ENCODE results near the gene ALDH1B1. TPM values are rescaled to one million over a fixed set of nuclear protein-coding genes. Genes with fewer than 3 reads are reported as not detected.

Gene ALDH1B1
- total RNA-seq, 4 donors from 2014 or later, result 8.0 to 15.4 (median 11.0) TPM

GRCh38 chr9:38413283-38413682, 20.8 kb downstream of the ALDH1B1 start:
- TF ChIP-seq CTCF (IDR thresholded peaks at IDR 0.05; ENCODE audit: low read depth), result no peak

GRCh38 chr9:38414040-38414723, 21.7 kb downstream of the ALDH1B1 start:
- TF ChIP-seq CTCF (IDR thresholded peaks at IDR 0.05; ENCODE audit: low read depth), result no peak

GRCh38 chr9:38415856-38416255, 23.4 kb downstream of the ALDH1B1 start:
- TF ChIP-seq CTCF (IDR thresholded peaks at IDR 0.05; ENCODE audit: low read depth), result no peak

GRCh38 chr9:38416461-38416860, 24.0 kb downstream of the ALDH1B1 start:
- TF ChIP-seq CTCF (IDR thresholded peaks at IDR 0.05; ENCODE audit: low read depth), result no peak

- no peak for TF ChIP-seq CTCF (IDR thresholded peaks at IDR 0.05; ENCODE audit: low read depth)
Measured at GRCh38 chr9:38417003-38417945, 24.8 kb downstream of the ALDH1B1 start.

- TF ChIP-seq CTCF (IDR thresholded peaks at IDR 0.05; ENCODE audit: low read depth), result no peak
Measured at GRCh38 chr9:38418366-38418765, 25.9 kb downstream of the ALDH1B1 start.

- no peak for TF ChIP-seq CTCF (IDR thresholded peaks at IDR 0.05; ENCODE audit: low read depth)
Measured at GRCh38 chr9:38419181-38419580, 26.7 kb downstream of the ALDH1B1 start.

Measured in subcutaneous adipose tissue (tissue), 4 donors.